Inflammatory macrophage treated with lipopolysaccharide for 4 hours (primary cell): Measurements from ENCODE around the gene SPATA7.
A peak's percentile ranks its signal among the peaks of the same experiment; 100 is the strongest.

Experiments
- DNase-seq: peaks from one replicate; pipeline ENCODE4 v3.0.0-alpha.2; 2020

SPATA7 gene

GRCh38 chr14:88421286-88421685, 35.8 kb downstream of the SPATA7 start:
- no peak for DNase-seq

- no peak for DNase-seq
Observed at GRCh38 chr14:88422047-88422446, 36.6 kb downstream of the SPATA7 start.

- no peak for DNase-seq
Observed at GRCh38 chr14:88422919-88423650, 37.6 kb downstream of the SPATA7 start.

GRCh38 chr14:88424573-88424972, 39.1 kb downstream of the SPATA7 start:
- no peak for DNase-seq

- DNase-seq, result no peak
Observed at GRCh38 chr14:88426271-88426670, 40.8 kb downstream of the SPATA7 start.

- DNase-seq, result no peak
Observed at GRCh38 chr14:88430976-88431375, 45.5 kb downstream of the SPATA7 start.

GRCh38 chr14:88437658-88438057, 52.2 kb downstream of the SPATA7 start:
- no peak for DNase-seq

GRCh38 chr14:88439088-88439487, 53.6 kb downstream of the SPATA7 start:
- no peak for DNase-seq

GRCh38 chr14:88452231-88452630, 66.8 kb downstream of the SPATA7 start:
- no peak for DNase-seq

- no peak for DNase-seq
Observed at GRCh38 chr14:88454886-88455285, 69.4 kb downstream of the SPATA7 start.

- DNase-seq, result peak; percentile 3
Observed at GRCh38 chr14:88463318-88463717, 77.9 kb downstream of the SPATA7 start.

GRCh38 chr14:88468406-88468805, 82.9 kb downstream of the SPATA7 start:
- DNase-seq, result no peak

GRCh38 chr14:88470542-88471440, 85.3 kb downstream of the SPATA7 start:
- no peak for DNase-seq

- DNase-seq, result no peak
Observed at GRCh38 chr14:88473791-88474190, 88.3 kb downstream of the SPATA7 start.

GRCh38 chr14:88476214-88476774, 90.8 kb downstream of the SPATA7 start:
- no peak for DNase-seq

GRCh38 chr14:88476825-88477224, 91.4 kb downstream of the SPATA7 start:
- no peak for DNase-seq

- DNase-seq, result no peak
Observed at GRCh38 chr14:88477513-88478250, 92.2 kb downstream of the SPATA7 start.

GRCh38 chr14:88478931-88479330, 93.5 kb downstream of the SPATA7 start:
- no peak for DNase-seq

GRCh38 chr14:88479574-88479987, 94.1 kb downstream of the SPATA7 start:
- no peak for DNase-seq

GRCh38 chr14:88481059-88481458, 95.6 kb downstream of the SPATA7 start:
- no peak for DNase-seq

GRCh38 chr14:88481794-88482193, 96.3 kb downstream of the SPATA7 start:
- no peak for DNase-seq

GRCh38 chr14:88482524-88482923, 97.1 kb downstream of the SPATA7 start:
- DNase-seq, result no peak
